Astrocyte (in vitro differentiated cells and primary cell): ENCODE measurements around the gene RNF111. TPM values are rescaled to one million over a fixed set of nuclear protein-coding genes. Genes with fewer than 3 reads are reported as not detected.

Experiments used
- DNase-seq: peaks from one replicate; pipeline ENCODE4 v3.0.0-alpha.2; 2010; ENCODE audit warnings: low read depth
- FAIRE-seq: peaks from 2 replicates; lab custom pipeline; 2011; peaks lifted over from hg19 to GRCh38; lab: Jason Lieb, UNC
- H2AFZ ChIP-seq: 2 replicates; pipeline ENCODE4 v1.6.0; 2012; ENCODE audit warnings: low read depth, low read length, inconsistent platforms
- H3K27ac ChIP-seq: 2 replicates; pipeline ENCODE4 v1.5.1; 2011; ENCODE audit warnings: low read depth, low read length, inconsistent platforms
- H3K27me3 ChIP-seq: 2 replicates; pipeline ENCODE4 v1.6.0; 2011; ENCODE audit warnings: low read length, inconsistent platforms; ENCODE audit not compliant: insufficient read depth
- H3K36me3 ChIP-seq: 2 replicates; pipeline ENCODE4 v1.5.1; 2011; ENCODE audit warnings: low read length, inconsistent platforms; ENCODE audit not compliant: insufficient read depth
- H3K4me1 ChIP-seq: 2 replicates; pipeline ENCODE4 v1.5.1; 2011; ENCODE audit warnings: low read length, inconsistent platforms; ENCODE audit not compliant: insufficient read depth
- H3K4me2 ChIP-seq: 2 replicates; pipeline ENCODE4 v1.6.0; 2012; ENCODE audit warnings: low read length, inconsistent platforms
- H3K4me3 ChIP-seq: 2 replicates; pipeline ENCODE4 v1.5.1; 2011; ENCODE audit warnings: low read depth, mild to moderate bottlenecking, low read length, inconsistent platforms; ENCODE audit not compliant: insufficient read depth
- H3K79me2 ChIP-seq: 2 replicates; pipeline ENCODE4 v1.6.0; 2012; ENCODE audit warnings: mild to moderate bottlenecking, low read length, inconsistent platforms; ENCODE audit not compliant: insufficient read depth
- H3K9ac ChIP-seq: 2 replicates; pipeline ENCODE4 v1.6.0; 2012; ENCODE audit warnings: mild to moderate bottlenecking, low read length, inconsistent platforms
- H3K9me3 ChIP-seq: 2 replicates; pipeline ENCODE4 v1.5.1; 2012; ENCODE audit warnings: low read depth, mild to moderate bottlenecking, low read length, inconsistent platforms; ENCODE audit not compliant: insufficient read depth
- H4K20me1 ChIP-seq: 2 replicates; pipeline ENCODE4 v1.6.0; 2012; ENCODE audit warnings: low read length, inconsistent platforms; ENCODE audit not compliant: insufficient read depth
- H3K27ac Mint-ChIP-seq: one replicate; pipeline ENCODE4 v1.8.0; 2021; ENCODE audit warnings: mild to moderate bottlenecking, mixed read lengths; ENCODE audit not compliant: unreplicated experiment
- H3K27me3 Mint-ChIP-seq: one replicate; pipeline ENCODE4 v1.8.0; 2021; ENCODE audit warnings: low read depth, mixed read lengths; ENCODE audit not compliant: unreplicated experiment
- H3K36me3 Mint-ChIP-seq: one replicate; pipeline ENCODE4 v1.8.0; 2021; ENCODE audit warnings: low read depth, mixed read lengths; ENCODE audit not compliant: unreplicated experiment
- H3K4me1 Mint-ChIP-seq: one replicate; pipeline ENCODE4 v1.8.0; 2021; ENCODE audit warnings: low read depth, mixed read lengths; ENCODE audit not compliant: unreplicated experiment
- H3K4me3 Mint-ChIP-seq: one replicate; pipeline ENCODE4 v1.8.0; 2021; ENCODE audit warnings: mild to moderate bottlenecking, moderate library complexity, mixed read lengths; ENCODE audit not compliant: unreplicated experiment
- H3K9me3 Mint-ChIP-seq: one replicate; pipeline ENCODE4 v1.8.0; 2021; ENCODE audit warnings: mild to moderate bottlenecking, mixed read lengths; ENCODE audit not compliant: unreplicated experiment
- CTCF ChIP-seq: IDR thresholded peaks from 2 replicates; pipeline ENCODE4 v1.5.1; 2011; ENCODE audit warnings: low read depth, mild to moderate bottlenecking, inconsistent platforms, low read length, moderate library complexity; ENCODE audit not compliant: insufficient read depth
- EZH2 ChIP-seq: IDR thresholded peaks from 2 replicates; pipeline ENCODE4 v1.6.1; 2012; ENCODE audit warnings: mild to moderate bottlenecking, low read length, inconsistent platforms; ENCODE audit not compliant: insufficient read depth
- total RNA-seq: library from RNA; stranded (reverse); gene quantifications from 2 replicates; pipeline ENCODE4 v1.2.1, GENCODE V29; 2021

RNF111 gene
- total RNA-seq, 1 donor from 2014 or later: 44.1 TPM

- no peaks in the 10 kb centered on the region for H3K4me1 ChIP-seq
- H3K4me3 ChIP-seq: no peak overlapping the region
- no peak overlapping the region for H3K27ac ChIP-seq
- Mint-ChIP-seq H3K9me3 (no peaks in the 10 kb centered on the region), H3K27me3 (no peaks in the 10 kb centered on the region), H3K36me3 (peaks cover 7% of the 10 kb centered on the region), H3K27ac (no peak overlapping the region), H3K4me1 (peaks cover 1% of the 10 kb centered on the region), H3K4me3 (no peak overlapping the region)
- no peaks in the 10 kb centered on the region for H3K27me3 ChIP-seq
- FAIRE-seq (no peak), DNase-seq (no peak)
- H3K36me3 ChIP-seq: peaks cover 19% of the 10 kb centered on the region
- H3K4me2 ChIP-seq: no peak overlapping the region
- H2AFZ ChIP-seq: no peak overlapping the region
- H3K79me2 ChIP-seq: peaks cover 89% of the 10 kb centered on the region
- peaks cover 46% of the 10 kb centered on the region for H4K20me1 ChIP-seq
- H3K9me3 ChIP-seq: no peaks in the 10 kb centered on the region
- no peak for TF ChIP-seq EZH2
- TF ChIP-seq CTCF: no peak
- no peak overlapping the region for H3K9ac ChIP-seq
Measured at GRCh38 chr15:59028387-59028955, 41.0 kb downstream of the RNF111 start.

- H4K20me1 ChIP-seq: peaks cover 54% of the 10 kb centered on the region
- no peaks in the 10 kb centered on the region for H3K27me3 Mint-ChIP-seq
- TF ChIP-seq CTCF (no peak), EZH2 (no peak)
- H3K4me3 ChIP-seq: no peak overlapping the region
- H3K27ac Mint-ChIP-seq: no peak overlapping the region
- DNase-seq (no peak), FAIRE-seq (no peak)
- H3K9me3 ChIP-seq: no peaks in the 10 kb centered on the region
- H3K4me1 ChIP-seq: no peaks in the 10 kb centered on the region
- peaks cover 89% of the 10 kb centered on the region for H3K79me2 ChIP-seq
- no peak overlapping the region for H3K27ac ChIP-seq
- no peak overlapping the region for H3K4me3 Mint-ChIP-seq
- no peaks in the 10 kb centered on the region for H3K9me3 Mint-ChIP-seq
- H3K36me3 ChIP-seq: peaks cover 19% of the 10 kb centered on the region
- peaks cover 7% of the 10 kb centered on the region for H3K36me3 Mint-ChIP-seq
- H3K9ac ChIP-seq: no peak overlapping the region
- H3K27me3 ChIP-seq: no peaks in the 10 kb centered on the region
- H3K4me2 ChIP-seq: no peak overlapping the region
- peaks cover 1% of the 10 kb centered on the region for H3K4me1 Mint-ChIP-seq
- H2AFZ ChIP-seq: no peak overlapping the region
Measured at GRCh38 chr15:59029554-59029953, 42.1 kb downstream of the RNF111 start.

- H4K20me1 ChIP-seq: peaks cover 70% of the 10 kb centered on the region
- H3K9me3 ChIP-seq: no peaks in the 10 kb centered on the region
- H3K36me3 ChIP-seq: peaks cover 24% of the 10 kb centered on the region
- Mint-ChIP-seq H3K27me3 (no peaks in the 10 kb centered on the region), H3K27ac (no peak overlapping the region), H3K4me1 (no peaks in the 10 kb centered on the region), H3K36me3 (peaks cover 18% of the 10 kb centered on the region), H3K9me3 (no peaks in the 10 kb centered on the region), H3K4me3 (no peak overlapping the region)
- TF ChIP-seq CTCF (no peak), EZH2 (no peak)
- no peaks in the 10 kb centered on the region for H3K4me1 ChIP-seq
- H2AFZ ChIP-seq: no peak overlapping the region
- H3K4me3 ChIP-seq: no peak overlapping the region
- H3K27ac ChIP-seq: no peak overlapping the region
- DNase-seq (no peak), FAIRE-seq (no peak)
- H3K4me2 ChIP-seq: no peak overlapping the region
- peaks cover 94% of the 10 kb centered on the region for H3K79me2 ChIP-seq
- no peaks in the 10 kb centered on the region for H3K27me3 ChIP-seq
- H3K9ac ChIP-seq: no peak overlapping the region
Measured at GRCh38 chr15:59035201-59035600, 47.7 kb downstream of the RNF111 start.
